Cardiac fibroblast (primary cell): ENCODE measurements around the gene SFI1.

Source experiments
- DNase-seq, 2 donors: peaks; one replicate each; pipeline versions ENCODE4 v3.0.0 to v3.0.0-alpha.2; 2010; ENCODE audit warnings: low read depth in 2 of 2
- H3K4me3 ChIP-seq, 2 donors: replicated peaks in 1 of 2; 1 replicate in 1 of 2; 2 replicates in 1 of 2; pipeline ENCODE4 v1.5.1; 2011; ENCODE audit warnings: low read depth in 2 of 2, low read length in 2 of 2, mild to moderate bottlenecking in 2 of 2, moderate library complexity in 1 of 2
- CTCF ChIP-seq: IDR thresholded peaks from one replicate; pipeline ENCODE4 v1.5.1; 2011; ENCODE audit warnings: low read depth, mild to moderate bottlenecking, low read length, inconsistent platforms

The SFI1 gene

GRCh38 chr22:31611061-31611760, 114.9 kb downstream of the SFI1 start:
- no peak overlapping the region for H3K4me3 ChIP-seq
- peak in 1 of 2 donors; percentile 78 for DNase-seq
- no peak for TF ChIP-seq CTCF

GRCh38 chr22:31612891-31613285, 116.6 kb downstream of the SFI1 start:
- no peak for TF ChIP-seq CTCF
- H3K4me3 ChIP-seq = no peak overlapping the region
- no peak for DNase-seq

- TF ChIP-seq CTCF = no peak
- no peak overlapping the region for H3K4me3 ChIP-seq
- no peak for DNase-seq
These were observed 117.1 kb downstream of the SFI1 start for GRCh38 chr22:31613286-31613903.

GRCh38 chr22:31613904-31614296, 117.6 kb downstream of the SFI1 start:
- no peak for TF ChIP-seq CTCF
- DNase-seq = no peak
- H3K4me3 ChIP-seq = no peak overlapping the region

- no peak overlapping the region for H3K4me3 ChIP-seq
- TF ChIP-seq CTCF = no peak
- DNase-seq = no peak
These were observed 118.6 kb downstream of the SFI1 start for GRCh38 chr22:31614781-31615490.

GRCh38 chr22:31615491-31615860, 119.1 kb downstream of the SFI1 start:
- no peak for DNase-seq
- H3K4me3 ChIP-seq = no peak overlapping the region
- TF ChIP-seq CTCF = no peak
